GM20000 (cell line): ENCODE data around the gene MEIS2.

Experiments
- DNase-seq: peaks from one replicate; pipeline ENCODE4 v3.0.0; 2012; ENCODE audit warnings: low spot score
- TF ChIP-seq, protein P1 (sequence below): IDR thresholded peaks from 2 replicates; pipeline ENCODE4 v1.5.1; 2012; ENCODE audit warnings: mild to moderate bottlenecking, control low read depth; ENCODE audit errors: extremely low read depth, missing control alignments

Gene MEIS2

GRCh38 chr15:36856339-36856973 lies 243.9 kb downstream of the MEIS2 start:
- no peak for DNase-seq
- TF ChIP-seq, protein P1, sequence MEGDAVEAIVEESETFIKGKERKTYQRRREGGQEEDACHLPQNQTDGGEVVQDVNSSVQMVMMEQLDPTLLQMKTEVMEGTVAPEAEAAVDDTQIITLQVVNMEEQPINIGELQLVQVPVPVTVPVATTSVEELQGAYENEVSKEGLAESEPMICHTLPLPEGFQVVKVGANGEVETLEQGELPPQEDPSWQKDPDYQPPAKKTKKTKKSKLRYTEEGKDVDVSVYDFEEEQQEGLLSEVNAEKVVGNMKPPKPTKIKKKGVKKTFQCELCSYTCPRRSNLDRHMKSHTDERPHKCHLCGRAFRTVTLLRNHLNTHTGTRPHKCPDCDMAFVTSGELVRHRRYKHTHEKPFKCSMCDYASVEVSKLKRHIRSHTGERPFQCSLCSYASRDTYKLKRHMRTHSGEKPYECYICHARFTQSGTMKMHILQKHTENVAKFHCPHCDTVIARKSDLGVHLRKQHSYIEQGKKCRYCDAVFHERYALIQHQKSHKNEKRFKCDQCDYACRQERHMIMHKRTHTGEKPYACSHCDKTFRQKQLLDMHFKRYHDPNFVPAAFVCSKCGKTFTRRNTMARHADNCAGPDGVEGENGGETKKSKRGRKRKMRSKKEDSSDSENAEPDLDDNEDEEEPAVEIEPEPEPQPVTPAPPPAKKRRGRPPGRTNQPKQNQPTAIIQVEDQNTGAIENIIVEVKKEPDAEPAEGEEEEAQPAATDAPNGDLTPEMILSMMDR: no peak

DNA sequence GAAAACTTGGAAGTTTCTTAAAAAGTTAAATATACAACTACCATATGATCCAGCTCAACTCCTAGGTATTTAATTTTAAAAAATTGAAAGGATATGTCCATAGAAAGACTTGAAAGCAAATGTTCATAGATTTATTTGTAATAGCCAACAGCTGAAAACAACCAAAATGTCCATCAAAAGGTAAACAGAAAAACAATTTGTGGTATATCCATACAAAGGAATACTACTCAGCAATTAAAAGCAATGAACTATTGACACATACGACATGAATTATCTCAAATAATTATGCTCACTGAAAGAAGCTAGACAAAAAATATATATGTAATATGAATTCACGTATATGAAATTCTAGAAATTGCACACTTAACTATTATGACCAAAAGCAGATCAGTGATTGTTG lies 249.5 kb downstream of the MEIS2 start:
- TF ChIP-seq, protein P1: no peak
- no peak for DNase-seq

DNA sequence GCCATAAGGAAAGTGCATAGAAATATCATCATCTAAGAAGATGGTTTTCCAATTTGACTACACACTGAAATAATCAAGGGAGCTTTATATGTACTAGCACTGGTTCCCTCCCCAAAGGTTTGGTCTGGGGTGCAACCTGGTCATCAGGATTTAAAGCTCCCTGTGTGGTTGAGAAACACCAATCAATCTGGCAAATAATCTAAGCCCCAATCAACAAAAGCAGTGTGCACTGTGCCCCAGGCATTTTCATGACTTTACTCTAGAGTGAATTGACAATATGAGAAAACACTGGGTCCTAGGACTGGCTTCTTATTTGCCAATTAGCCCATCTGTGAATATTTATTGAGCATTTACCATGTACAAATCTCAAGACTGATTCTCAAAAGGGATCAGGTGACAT lies 255.1 kb downstream of the MEIS2 start:
- TF ChIP-seq, protein P1: no peak
- no peak for DNase-seq

GRCh38 chr15:36844534-36844998 lies 255.8 kb downstream of the MEIS2 start:
- TF ChIP-seq, protein P1: no peak
- DNase-seq: no peak

DNA sequence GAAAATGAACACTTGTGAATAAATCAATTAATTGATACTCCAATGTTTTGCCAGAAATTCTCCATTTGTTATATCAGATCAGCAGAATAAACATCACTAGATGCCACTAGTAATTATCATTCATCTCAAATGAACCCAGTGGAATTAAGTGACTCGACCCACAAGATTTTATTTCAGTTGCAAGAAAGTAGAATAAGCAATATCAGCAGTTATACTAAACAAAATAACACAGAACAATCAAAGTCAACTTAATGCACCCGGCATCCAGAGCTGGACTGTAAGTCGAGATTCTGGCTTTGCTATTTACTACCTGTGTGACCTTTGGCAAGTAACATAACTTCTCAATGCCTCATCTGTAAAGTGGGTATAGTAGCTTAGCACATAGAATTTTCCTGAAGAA lies 256.5 kb downstream of the MEIS2 start:
- TF ChIP-seq, protein P1: no peak

DNA sequence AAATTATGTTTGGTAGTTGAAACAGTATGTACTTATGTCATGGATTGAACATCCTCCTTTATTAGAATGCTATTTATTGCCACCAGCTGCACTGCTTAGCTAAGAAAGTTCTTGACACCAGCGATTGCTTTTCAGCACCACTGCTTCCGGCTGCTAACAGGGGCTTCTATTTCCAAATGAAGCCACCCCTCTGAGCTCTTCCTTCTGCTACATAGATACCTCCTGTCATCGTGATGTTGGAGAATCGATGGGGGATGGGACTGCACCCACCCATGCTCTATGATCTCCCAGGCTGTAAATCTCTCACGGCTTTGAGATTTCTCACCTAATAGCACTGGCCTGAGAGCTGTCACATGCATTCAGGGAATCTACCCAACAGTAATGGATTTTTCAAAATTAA lies 259.2 kb downstream of the MEIS2 start:
- TF ChIP-seq, protein P1: no peak
- no peak for DNase-seq

More for the DNA sequence above, 256.5 kb downstream of the MEIS2 start:
- DNase-seq: no peak
